Omental fat pad (tissue), 4 donors: Measurements from ENCODE around the gene RTL1. TPM values are rescaled to one million over a fixed set of nuclear protein-coding genes. Genes with fewer than 3 reads are reported as not detected.

Source experiments
- ATAC-seq: fragments of 150-250 bp; one replicate; pipeline ENCODE4 v1.9.1; 2016; ENCODE audit warnings: mild to moderate bottlenecking, moderate library complexity; ENCODE audit not compliant: low FRiP score
- DNase-seq: peaks from one replicate; pipeline ENCODE4 v3.0.0-alpha.2; 2019; ENCODE audit warnings: low spot score
- CTCF ChIP-seq, 3 donors: fragments of 450-650 bp; IDR thresholded peaks; one replicate each; pipeline ENCODE4 v1.5.1; 2016 to 2017; ENCODE audit warnings: antibody characterized with exemption in 3 of 3, mild to moderate bottlenecking in 3 of 3, moderate library complexity in 2 of 3
- total RNA-seq, 4 donors: library from RNA; depleted of rRNA; stranded (reverse); fragments of >200 nt; gene quantifications; one replicate each; pipeline ENCODE4 v1.1.0, GENCODE V29; 2016

The RTL1 gene
- total RNA-seq, 4 donors from 2014 or later, result not detected

- no peak for ATAC-seq
- no peak for DNase-seq
- no peak for TF ChIP-seq CTCF (IDR thresholded peaks at IDR 0.05)
Observed at GRCh38 chr14:100846309-100846859, 57.1 kb downstream of the RTL1 start.

GRCh38 chr14:100845341-100845740 lies 58.2 kb downstream of the RTL1 start:
- ATAC-seq (no peak), DNase-seq (no peak)
- no peak for TF ChIP-seq CTCF (IDR thresholded peaks at IDR 0.05)

GRCh38 chr14:100844846-100845245 lies 58.7 kb downstream of the RTL1 start:
- no peak for TF ChIP-seq CTCF (IDR thresholded peaks at IDR 0.05)
- no peak for ATAC-seq
- no peak for DNase-seq

GRCh38 chr14:100844421-100844820 lies 59.1 kb downstream of the RTL1 start:
- DNase-seq (no peak), ATAC-seq (no peak)
- no peak for TF ChIP-seq CTCF (IDR thresholded peaks at IDR 0.05)

GRCh38 chr14:100844082-100844408 lies 59.5 kb downstream of the RTL1 start:
- TF ChIP-seq CTCF (IDR thresholded peaks at IDR 0.05), result no peak
- DNase-seq (no peak), ATAC-seq (no peak)

GRCh38 chr14:100842799-100843198 lies 60.7 kb downstream of the RTL1 start:
- TF ChIP-seq CTCF (IDR thresholded peaks at IDR 0.05), result no peak
- ATAC-seq, result peak; percentile 71
- DNase-seq, result no peak

GRCh38 chr14:100841761-100842403 lies 61.6 kb downstream of the RTL1 start:
- ATAC-seq, result no peak
- TF ChIP-seq CTCF (IDR thresholded peaks at IDR 0.05), result no peak
- no peak for DNase-seq
